Measurements from ENCODE around the gene ZEB2. TPM values are rescaled to one million over a fixed set of nuclear protein-coding genes. Genes with fewer than 3 reads are reported as not detected.

ZEB2 gene
- total and polyA plus RNA-seq, 12 donors: 17.2 to 99.5 (median 83.0) TPM

- Histone ChIP-seq H3K27ac (no peak overlapping the region), H3K4me3 (no peak overlapping the region), H3K4me1 (peaks cover 0 to 99% (median 93%) of the 10 kb centered on the region in 9 donors), H3K9me3 (no peaks in the 10 kb centered on the region), H3K27me3 (no peaks in the 10 kb centered on the region), H3K36me3 (peaks cover 0 to 72% (median 0%) of the 10 kb centered on the region in 9 donors)
- ATAC-seq (peak in 1 of 8 donors; percentile 8), DNase-seq (no peak)
- no peak for TF ChIP-seq CTCF (IDR thresholded peaks at IDR 0.05)
- intact Hi-C loops (cut with DNase I): no loop called here
- WGBS, 2 donors: 14 to 27% methylated on average over 2 of the region's 2 CpGs
Measured at GRCh38 chr2:144472911-144473310, 47.0 kb downstream of the ZEB2 start.

- H3K36me3 ChIP-seq: peaks cover 0 to 69% (median 0%) of the 10 kb centered on the region in 9 donors
- no peak overlapping the region for H3K4me3 ChIP-seq
- no peaks in the 10 kb centered on the region for H3K9me3 ChIP-seq
- no peak for ATAC-seq
- intact Hi-C loops (cut with DNase I): no loop called here
- peaks cover 0 to 97% (median 89%) of the 10 kb centered on the region in 9 donors for H3K4me1 ChIP-seq
- H3K27me3 ChIP-seq: no peaks in the 10 kb centered on the region
- H3K27ac ChIP-seq: no peak overlapping the region
- TF ChIP-seq CTCF (IDR thresholded peaks at IDR 0.05): no peak
- no peak for DNase-seq
- 75 to 82% methylated on average over 2 of the region's 2 CpGs for WGBS, 2 donors
Measured at GRCh38 chr2:144472046-144472412, 47.9 kb downstream of the ZEB2 start.

- Histone ChIP-seq H3K4me3 (no peak overlapping the region), H3K36me3 (peaks cover 0 to 69% (median 0%) of the 10 kb centered on the region in 9 donors), H3K4me1 (peaks cover 0 to 91% (median 83%) of the 10 kb centered on the region in 9 donors), H3K27ac (peak overlapping the region in 1 of 10 donors; percentile 2), H3K27me3 (no peaks in the 10 kb centered on the region), H3K9me3 (no peaks in the 10 kb centered on the region)
- no peak for TF ChIP-seq CTCF (IDR thresholded peaks at IDR 0.05)
- WGBS, 2 donors: 60 to 76% methylated on average over 2 of the region's 2 CpGs
- DNase-seq (no peak), ATAC-seq (no peak)
- intact Hi-C loops (cut with DNase I): no loop called here
Measured at GRCh38 chr2:144471305-144472045, 48.4 kb downstream of the ZEB2 start.

GRCh38 chr2:144470816-144471215 lies 49.1 kb downstream of the ZEB2 start:
- 66% methylated on average over 3 of the region's 3 CpGs for WGBS, 2 donors
- no peak for DNase-seq
- peaks cover 0 to 64% (median 0%) of the 10 kb centered on the region in 9 donors for H3K36me3 ChIP-seq
- peaks cover 0 to 85% (median 77%) of the 10 kb centered on the region in 9 donors for H3K4me1 ChIP-seq
- TF ChIP-seq CTCF (IDR thresholded peaks at IDR 0.05): no peak
- ATAC-seq: no peak
- H3K9me3 ChIP-seq: no peaks in the 10 kb centered on the region
- no peaks in the 10 kb centered on the region for H3K27me3 ChIP-seq
- H3K27ac ChIP-seq: no peak overlapping the region
- H3K4me3 ChIP-seq: no peak overlapping the region
- intact Hi-C loops (cut with DNase I): no loop called here
